GM18520 (cell line): Measurements from ENCODE around the gene ATAD3C.
"Not testable (repeated sequence)": the region's sequence is repeated elsewhere in the genome, so short reads cannot be mapped to it uniquely, and the experiment has no call there.

Experiments used
- ATAC-seq: cut with Tn5 transposase; IDR thresholded peaks from one replicate; pipeline ENCODE4 v1.9.1; 2021; ENCODE audit not compliant: unreplicated experiment

ATAD3C gene

DNA sequence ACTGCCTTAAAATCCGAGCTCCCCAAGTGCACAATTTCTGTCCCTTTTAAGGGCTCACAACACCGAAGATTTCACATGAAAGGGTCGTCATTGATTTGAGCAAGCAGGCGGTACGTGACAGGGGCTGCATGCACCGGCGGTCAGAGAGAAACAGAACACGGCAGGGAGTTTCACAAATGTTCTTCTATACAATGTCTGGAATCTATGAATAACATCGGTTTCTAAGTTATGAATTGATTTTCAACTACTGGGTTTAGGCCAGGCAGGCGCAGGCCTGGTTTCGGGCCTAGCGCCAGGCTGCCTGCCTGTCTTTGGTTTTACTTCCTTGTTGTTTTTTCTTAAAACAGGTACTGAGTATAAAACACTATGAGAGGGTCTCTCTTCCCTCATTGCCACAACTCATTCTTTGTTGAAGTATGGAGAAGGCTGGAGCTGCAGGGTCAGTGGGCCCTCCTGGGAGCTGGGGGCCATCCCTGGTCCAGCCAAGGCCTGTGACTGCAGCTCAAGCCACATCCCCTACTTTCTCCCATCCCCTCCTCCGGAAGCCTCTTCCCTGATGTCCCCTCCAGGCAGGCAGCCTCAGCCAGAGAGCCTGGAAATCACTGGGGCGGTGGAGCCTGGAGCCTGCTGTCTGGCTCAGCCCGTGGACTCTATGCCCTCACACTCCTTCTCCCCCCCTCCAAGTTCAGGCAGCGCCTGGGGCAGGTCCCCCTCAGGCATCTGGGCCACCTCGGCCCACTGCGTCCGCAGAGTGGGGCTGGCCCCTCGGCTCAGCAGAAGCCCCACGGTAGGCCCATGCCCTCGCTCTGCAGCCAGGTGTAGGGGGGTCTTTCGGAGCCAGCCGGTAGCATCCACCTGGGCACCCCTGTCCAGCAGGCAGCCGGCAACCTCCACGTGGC, 30.8 kb upstream of the ATAD3C start:
- ATAC-seq: no peak

DNA sequence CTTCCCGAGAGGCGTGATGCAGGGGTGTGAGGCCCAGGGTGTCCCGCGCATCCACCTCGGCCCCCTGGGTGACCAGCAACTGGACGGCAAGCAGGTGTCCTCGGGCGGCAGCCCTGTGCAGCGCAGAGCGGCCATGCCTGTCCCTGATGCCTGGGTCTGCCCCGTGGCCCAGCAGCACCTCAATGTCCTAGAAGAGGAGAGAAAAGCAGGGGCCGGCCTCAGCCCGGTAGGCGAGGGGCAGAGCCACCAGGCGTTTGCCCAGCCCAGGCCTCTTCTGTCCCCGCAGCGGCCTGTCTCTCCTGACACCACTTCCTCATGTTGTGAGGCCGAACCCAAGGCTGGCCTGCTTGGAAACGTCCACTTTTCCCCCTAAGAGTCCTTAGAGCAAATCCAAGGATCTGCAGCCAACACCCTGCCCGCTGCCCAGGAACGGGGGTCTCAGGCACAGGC, 30.1 kb upstream of the ATAD3C start:
- no peak for ATAC-seq

DNA sequence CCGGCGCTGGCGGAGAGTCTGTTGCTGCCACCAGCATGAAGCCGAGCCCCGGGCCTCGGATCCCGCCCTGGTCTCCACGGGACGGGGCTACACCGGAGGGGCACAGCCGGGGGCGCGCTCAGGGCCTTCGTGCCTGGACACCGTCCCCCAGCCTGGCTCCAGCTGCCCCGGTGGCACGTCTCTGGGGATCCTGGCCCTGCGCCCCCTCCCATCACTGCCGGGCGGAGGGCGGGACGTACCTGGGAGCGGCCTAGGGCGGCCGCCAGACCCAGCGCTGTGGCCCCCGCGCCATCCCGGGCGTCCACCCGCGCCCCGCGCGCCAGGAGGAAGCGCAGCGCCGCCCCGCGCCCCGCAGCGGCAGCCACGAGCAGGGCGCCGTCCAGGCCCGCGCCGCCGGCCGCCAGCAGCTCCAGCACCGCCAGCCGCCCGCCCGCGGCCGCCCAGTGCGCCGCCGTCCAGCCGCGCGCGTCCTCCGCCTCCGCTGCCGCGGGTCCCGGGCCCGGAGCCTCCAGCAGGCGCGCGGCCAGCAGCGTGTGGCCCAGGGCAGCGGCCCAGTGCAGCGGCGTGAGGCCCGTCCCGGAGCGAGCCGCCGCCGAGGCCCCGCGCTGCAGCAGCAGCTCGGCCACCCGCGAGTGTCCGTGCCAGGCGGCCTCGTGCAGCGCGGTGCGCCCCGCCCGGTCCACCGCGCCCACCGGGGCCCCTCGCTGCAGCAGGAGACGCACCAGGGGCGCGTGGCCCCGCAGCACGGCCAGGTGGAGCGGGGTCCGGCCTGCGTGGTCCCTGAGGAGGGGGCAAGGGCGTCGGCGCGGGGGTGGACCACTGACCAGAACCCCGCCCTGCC, 29.5 kb upstream of the ATAD3C start:
- ATAC-seq: no peak

DNA sequence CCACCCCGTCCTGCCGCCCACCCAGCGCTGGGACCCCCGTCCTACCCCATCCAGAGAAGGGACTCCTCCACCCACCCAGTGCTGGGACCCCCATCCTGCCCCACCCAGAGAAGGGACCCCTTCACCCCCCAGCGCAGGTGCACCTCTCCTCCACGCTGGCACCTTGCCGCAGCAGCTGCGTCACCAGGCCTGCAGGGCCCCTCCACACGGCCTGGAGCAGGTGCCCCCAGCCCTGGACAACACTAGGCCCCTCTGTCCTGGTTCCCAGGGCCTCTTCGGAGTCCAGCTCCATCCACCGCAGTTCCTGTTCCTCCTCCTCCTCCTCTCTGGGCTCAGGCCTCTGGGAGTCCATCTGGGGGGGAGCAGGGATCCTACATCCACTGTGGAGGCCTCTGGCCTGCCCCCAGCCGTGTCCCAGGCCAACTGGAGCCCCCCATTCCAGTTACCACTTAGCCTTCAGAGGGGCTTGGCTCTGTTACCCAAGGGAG, 28.8 kb upstream of the ATAD3C start:
- ATAC-seq: no peak

DNA sequence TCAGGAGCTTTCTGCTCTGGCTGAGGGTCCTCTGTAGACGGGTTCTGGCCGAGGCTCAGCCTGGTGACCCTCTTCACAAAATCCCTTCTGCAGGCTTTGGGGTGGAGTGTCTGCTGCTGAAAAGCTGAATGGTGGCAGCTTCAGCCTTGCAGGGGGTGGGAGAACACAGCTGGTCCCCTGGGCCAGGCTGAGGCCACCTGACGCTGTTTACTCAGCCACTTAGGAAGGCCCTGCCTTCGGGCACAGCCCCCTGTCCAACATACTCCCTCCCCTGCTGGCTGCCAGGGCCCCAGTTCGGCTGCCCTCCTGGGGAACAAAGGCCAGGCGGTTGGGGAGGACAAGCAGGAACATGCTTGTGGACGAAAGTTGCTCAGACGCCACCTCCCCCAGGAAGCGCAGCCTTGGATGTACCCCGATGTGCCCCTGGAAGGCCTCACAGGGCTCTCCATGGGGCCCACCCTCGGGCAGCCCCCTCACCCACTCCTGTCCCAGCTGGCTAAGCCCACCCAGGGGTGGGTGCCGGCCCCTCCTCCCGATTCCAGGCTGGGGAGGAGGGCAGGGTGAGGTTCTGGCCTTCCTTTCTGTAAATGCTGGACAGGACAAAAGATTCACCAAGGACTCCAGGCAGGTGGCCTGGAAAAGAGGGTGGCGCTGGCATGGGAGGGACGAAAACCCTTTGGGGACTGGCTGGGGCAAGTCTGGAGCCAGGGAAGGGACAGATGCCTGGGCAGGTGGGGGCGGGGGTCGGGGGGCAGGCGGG, 28.2 kb upstream of the ATAD3C start, which contains the start of gene ANKRD65:
Gene ANKRD65, minus strand, starts transcription at position 130 of the 760 bp plus-strand sequence. CDS start 271 bp downstream, outside the sequence.
- no peak for ATAC-seq

DNA sequence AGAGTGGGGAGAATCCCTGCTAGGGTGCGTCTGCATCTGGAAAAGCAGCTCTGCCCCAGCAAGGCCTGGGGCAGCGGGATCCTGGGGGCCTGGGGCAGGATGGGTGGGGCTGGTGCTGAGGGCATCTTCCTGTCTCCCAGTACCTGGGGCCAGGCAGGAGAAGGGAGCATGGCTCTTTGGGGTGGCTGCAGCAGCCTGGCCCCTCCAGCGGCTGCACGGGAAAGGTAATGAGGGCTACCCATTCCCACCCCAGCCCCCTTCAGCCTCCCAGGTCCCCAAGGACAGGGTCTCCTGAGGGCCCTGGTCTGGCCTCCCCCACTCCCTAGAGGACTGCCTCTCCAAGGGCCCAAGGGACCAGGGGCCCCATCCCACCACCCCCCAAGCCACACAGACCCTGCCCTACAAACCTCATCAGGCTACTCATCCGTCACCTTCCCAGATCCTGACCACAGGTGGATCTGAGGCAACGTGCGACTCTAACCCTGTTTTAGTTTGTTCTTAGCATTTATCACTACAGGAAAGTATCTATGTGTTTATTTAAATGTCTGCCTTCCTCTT, 27.5 kb upstream of the ATAD3C start:
- no peak for ATAC-seq

DNA sequence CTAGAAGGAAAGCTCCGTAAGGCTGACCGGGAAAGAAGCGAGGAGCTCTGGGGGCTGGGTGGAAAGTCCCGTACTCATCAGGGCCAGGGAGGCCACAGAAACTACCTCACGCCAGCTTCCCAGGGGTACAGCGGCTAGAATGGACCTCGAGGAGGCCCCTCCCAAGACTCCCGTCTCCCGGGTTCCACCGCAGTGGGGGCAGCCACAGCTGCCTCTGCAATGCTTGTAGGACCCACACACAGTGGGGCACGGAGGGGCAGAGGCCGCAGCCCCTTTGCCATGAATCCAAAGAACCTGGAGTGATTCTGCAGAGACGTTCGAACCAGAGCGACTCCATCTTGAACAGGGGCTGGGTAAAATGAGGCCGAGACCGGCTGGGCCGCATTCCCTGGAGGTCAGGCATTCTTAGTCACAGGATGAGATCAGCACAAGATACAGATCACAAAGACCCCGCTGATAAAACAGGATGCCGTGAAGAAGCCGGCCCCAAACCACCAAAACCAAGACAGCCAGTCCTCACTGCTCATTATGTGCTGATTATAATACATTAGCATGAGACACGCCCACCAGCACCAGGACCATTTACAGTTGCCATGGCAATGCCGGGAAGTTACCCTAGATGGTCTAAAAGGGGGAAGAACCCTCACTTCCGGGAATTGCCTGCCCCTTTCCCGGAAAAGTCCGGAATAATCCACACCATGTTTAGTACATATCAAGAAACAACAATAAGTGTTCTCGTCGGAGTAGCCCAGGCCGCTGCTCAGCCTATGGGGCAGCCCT, 26.8 kb upstream of the ATAD3C start:
- ATAC-seq: no peak

DNA sequence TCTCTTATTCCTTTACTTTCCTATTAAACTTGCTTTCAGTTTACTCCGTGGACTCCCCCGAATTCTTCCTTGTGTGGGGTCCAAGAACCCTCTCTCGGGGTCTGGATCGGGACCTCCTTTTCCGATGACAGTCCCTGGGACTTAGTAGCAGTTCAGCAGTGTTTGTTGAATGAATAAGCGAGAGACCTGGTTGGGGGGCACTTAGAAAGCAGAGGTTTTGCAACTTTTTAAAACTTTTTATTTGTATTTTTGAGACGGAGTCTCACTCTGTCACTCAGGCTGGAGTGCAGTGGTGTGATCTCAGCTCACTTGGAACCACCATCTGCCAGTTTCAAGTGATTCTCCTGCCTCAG, 26.3 kb upstream of the ATAD3C start:
- ATAC-seq: no peak

DNA sequence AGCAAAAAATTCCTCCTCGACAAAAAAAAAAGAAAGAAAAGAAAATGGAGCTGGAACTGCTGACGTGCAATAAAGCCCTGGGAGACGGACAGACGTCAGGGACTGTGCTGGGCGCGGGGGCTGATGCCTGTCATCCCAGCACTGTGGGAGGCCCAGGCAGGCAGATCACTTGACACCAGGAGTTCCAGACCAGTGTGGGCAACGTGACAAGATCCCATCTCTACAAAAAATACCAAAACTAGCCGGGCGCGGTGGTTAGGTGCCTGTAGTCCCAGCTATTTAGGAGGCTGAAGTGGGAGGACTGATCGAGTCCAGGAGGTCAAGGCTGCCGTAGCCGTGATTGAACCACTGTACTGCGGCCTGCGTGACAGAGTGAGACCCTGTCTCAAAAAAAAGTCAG, 24.8 kb upstream of the ATAD3C start:
- no peak for ATAC-seq

DNA sequence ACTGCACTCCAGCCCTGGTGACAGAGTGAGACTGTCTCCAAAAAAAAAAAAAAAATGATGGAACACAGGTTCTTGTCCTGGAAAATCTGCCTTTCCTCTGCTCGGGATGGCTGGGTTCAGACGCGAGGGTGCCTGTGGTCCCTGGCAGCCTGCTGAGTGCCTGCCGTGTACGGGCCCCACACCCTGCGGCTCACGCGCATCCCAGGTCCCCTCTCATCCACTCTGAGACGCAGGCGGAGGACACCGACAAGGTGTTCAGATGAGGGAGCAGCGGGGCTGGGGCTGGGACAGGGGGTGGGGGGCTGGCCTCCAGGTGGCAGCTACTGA, 24.1 kb upstream of the ATAD3C start:
- no peak for ATAC-seq

DNA sequence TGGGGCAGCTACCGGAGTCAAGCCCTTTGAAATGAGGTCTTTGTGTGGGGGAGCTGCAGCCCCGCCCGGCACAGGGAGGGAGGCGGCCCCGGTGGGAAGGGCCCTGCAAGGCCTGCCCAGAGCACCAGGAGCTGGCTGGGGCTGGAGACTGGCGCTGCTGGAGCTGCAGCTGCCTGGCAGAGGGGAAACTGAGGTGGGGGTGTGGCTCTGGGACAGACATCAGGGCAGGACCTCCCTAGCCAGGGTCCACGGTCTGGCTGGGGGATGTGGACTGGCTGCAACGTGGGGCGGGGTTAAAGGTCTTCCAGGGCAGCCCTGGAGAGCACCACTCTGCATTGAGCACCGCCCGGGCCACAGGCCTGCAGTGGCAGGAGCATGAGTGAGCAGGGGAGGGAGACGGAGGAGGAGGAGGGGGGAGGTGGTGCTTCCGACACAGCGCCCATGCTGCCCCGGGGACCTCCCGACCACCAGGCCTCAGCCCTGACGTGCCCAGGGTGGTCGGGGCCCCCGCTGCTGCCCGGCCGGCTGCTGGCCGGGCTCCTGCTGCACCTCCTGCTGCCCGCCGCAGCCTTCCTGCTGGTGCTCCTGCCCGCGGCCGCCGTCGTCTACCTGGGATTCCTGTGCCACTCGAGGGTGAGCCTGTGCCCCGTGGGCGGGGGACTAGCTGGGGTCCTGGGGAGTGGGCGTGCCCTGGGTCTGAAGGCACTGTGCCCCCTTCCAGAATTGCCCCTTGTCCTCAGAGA, 23.6 kb upstream of the ATAD3C start:
- ATAC-seq: no peak

DNA sequence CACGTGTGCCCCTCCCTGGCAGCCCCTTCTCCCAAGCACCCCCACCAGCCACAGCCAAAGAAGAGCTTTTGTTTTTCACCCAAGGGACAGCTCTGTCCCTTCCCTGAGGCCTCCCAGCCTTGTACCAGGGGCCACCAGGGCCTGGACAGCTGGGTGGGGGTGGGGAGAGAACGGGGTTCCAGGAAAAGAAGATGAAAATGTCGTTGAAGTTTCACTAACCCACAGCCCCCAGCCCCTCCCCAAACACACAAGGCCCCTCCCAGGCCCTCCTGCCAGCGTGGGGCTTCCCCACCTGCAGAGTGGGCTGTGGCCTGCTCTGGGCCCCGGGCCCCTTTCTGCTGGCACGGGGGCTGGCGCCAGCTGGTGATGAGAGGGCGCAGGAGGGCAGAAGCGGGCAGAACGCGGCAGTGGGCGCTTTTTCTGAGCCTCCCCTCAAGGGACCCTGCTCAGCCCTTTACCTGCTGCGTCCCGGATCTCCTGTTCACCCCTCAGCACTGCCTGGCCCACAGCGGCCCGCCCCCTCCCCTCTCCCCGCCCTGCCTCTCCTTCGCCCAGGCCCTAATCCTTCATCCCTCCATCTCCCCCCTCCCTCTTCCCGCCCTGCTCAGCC, 22.9 kb upstream of the ATAD3C start:
- ATAC-seq: no peak

DNA sequence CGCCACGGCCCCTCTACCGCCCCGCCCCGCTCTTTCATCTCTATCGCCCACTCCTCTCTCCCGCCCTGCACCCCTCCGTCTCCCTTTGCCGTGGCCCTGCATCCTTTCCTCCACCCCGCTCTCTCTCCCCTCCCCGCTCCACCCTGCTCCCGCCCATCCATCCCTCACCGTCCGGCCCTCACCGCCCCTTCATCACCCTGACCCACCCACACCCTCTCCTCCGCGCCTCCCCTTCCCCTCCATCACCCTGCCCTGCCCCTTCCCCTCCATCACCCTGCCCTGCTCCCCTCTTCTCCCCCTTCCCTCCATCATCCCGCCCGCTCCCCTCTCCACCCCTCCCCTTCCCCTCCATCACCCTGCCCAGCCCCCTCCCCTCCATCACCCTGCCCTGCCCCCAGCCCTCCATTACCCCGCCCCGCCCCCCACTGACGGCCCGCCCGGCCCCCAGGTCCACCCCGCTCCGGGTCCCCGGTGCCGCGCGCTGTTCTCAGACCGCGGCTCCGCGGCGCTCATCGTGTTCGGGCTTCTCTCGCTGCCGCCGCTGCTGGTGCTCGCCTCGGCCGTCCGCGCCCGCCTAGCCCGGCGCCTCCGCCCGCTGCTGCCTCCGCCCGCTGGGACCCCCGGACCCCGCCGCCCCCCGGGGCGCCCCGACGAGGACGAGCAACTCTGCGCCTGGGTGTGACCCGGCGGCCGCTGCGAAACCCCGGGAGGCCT, 22.2 kb upstream of the ATAD3C start:
- no peak for ATAC-seq

DNA sequence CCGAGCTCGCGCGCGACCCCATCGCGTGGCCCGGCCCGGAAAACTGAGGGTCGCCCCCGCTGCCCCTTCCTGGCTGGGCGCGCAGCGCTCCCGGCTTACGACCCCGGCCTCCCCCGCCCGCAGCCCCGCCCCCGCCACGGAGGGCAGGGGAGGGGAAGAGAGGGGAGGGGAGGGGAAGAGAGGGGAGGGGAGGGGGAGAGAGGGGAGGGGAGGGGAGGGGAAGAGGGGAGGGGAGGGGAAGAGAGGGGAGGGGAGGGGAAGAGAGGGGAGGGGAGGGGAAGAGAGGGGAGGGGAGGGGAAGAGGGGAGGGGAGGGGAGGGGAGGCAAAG, 21.7 kb upstream of the ATAD3C start:
- ATAC-seq: no peak

DNA sequence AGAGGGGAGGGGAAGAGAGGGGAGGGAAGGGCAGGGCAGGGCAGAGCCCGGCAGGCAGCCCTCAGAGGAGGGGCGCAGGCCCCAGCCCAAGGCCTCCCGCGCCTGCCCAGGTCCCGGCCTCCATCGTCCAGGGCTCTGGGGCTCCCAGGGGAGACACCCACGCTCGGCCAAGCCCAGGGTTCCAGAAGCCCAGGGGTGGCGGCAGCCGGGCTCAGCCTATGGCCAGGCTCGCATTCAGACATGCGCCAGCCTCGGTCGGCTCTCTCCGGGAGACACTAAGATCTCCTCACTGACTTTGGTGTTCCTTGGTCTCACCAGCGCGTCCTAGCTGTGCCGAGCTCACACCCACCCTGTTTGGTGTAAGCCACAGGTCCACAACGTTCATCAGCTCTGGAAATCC, 21.3 kb upstream of the ATAD3C start:
- ATAC-seq: no peak

DNA sequence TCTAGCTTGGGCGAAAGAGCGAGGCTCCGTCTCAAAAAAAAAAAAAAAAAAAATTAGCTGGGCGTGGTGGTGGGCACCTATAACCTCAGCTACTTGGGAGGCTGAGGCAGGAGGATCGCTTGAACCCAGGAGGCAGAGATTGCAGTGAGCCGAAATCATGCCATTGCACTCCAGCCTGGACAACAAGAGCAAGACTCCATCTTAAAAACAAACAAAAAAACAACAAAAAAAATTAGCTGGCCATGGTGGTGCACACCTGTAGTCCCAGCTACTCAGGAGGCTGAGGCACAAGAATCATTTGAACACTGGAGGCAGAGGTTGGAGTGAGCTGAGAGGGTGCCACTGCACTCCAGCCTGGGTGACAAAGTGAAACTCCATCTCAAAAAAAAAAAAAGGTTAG, 20.5 kb upstream of the ATAD3C start:
- not testable (repeated sequence) for ATAC-seq

DNA sequence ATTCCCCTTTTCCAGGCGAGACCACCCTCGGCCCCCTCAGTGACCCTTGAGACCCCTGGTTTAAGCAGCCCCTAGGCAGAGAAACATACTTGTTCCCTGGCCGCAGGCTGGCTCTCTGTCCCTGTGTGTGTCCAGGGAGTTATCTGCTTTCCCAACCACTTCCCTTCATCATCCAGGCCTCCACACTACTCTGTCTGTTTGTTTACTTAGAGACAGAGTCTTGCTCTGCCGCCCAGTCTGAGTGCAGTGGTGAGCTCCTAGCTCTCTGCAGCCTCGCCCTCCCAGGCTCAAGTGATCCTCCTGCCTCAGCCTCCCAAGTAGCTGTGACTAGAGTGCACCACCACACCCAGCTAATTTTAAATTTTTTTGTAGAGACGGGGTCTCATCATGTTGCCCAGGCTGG, 19.8 kb upstream of the ATAD3C start:
- ATAC-seq: no peak

DNA sequence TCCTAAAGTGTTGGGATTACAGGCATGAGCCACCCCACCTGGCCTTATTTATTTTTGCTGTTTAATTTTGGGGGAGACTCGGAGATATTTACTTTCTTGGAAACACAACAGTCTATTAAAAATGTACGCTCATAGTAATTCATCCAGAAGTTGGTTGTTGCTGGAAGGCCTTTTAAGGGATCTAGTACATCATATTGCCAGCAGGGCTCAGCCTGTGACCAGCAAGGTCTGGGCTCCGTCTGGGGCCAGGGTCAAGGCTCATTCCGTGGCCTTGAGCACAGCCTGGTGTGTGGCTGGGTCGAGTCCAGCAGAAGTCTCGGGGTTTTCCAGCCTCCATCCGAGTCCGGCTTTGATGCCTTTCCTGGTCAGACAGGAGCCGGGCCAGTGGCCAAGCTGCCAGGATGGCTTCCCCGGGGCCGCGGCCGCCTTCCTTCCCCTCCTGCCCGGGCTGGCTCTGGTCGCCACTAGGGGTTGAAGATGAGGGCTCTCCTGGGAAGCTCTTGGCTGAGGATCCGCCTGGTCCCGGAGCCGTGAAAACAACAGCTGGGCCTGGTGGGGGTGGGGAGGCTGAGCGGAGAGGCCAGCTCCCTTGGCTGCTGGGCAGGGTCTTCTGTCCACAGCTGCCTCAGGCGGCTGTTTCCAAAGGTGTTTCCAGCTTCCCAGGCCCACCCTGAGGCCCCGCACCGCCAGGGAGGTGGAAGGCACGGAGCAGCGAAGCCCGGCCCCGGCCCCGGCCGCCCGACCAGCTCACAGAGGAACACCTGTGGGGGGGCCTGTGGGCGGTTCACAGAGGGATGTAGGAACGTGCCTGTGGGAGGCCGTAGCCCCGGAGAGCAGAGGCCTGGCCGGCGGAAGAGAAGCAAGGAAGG, 19.1 kb upstream of the ATAD3C start:
- ATAC-seq: no peak
